Endodermal cell (in vitro differentiated cells): ENCODE results near the gene HOTAIR. TPM values are rescaled to one million over a fixed set of nuclear protein-coding genes. Genes with fewer than 3 reads are reported as not detected.

Experiments used
- DNase-seq: peaks from one replicate; pipeline ENCODE4 v3.0.0-alpha.2; 2017
- H3K27ac ChIP-seq: 2 replicates; pipeline ENCODE4 v1.5.1; 2013; ENCODE audit warnings: mild to moderate bottlenecking, low read depth, low read length, moderate library complexity
- H3K27me3 ChIP-seq: 2 replicates; pipeline ENCODE4 v1.6.1; 2013; ENCODE audit warnings: mild to moderate bottlenecking, low read length, moderate library complexity; ENCODE audit not compliant: insufficient read depth, control insufficient read depth, poor library complexity, severe bottlenecking
- H3K36me3 ChIP-seq: 2 replicates; pipeline ENCODE4 v1.7.0; 2013; ENCODE audit warnings: mild to moderate bottlenecking, low read length, moderate library complexity; ENCODE audit not compliant: control insufficient read depth, insufficient read depth
- H3K4me1 ChIP-seq: one replicate; pipeline ENCODE4 v1.7.0; 2013; ENCODE audit warnings: low read length; ENCODE audit not compliant: control insufficient read depth, insufficient read depth
- H3K4me3 ChIP-seq: 2 replicates; pipeline ENCODE4 v1.5.1; 2013; ENCODE audit warnings: mild to moderate bottlenecking, low read length, moderate library complexity
- H3K9ac ChIP-seq: 2 replicates; pipeline ENCODE4 v1.6.1; 2013; ENCODE audit warnings: mild to moderate bottlenecking, low read length, moderate library complexity; ENCODE audit not compliant: poor library complexity, severe bottlenecking; ENCODE audit errors: extremely low read depth
- H3K9me3 ChIP-seq: 2 replicates; pipeline ENCODE4 v1.6.1; 2013; ENCODE audit warnings: mild to moderate bottlenecking, low read length, moderate library complexity; ENCODE audit not compliant: control insufficient read depth
- H3K27ac Mint-ChIP-seq: 2 replicates; pipeline ENCODE4 v1.8.0; 2020; ENCODE audit warnings: mixed read lengths
- H3K27me3 Mint-ChIP-seq: 2 replicates; pipeline ENCODE4 v1.8.0; 2021; ENCODE audit warnings: mild to moderate bottlenecking, mixed read lengths; ENCODE audit not compliant: insufficient read depth
- H3K36me3 Mint-ChIP-seq: 2 replicates; pipeline ENCODE4 v1.8.0; 2020; ENCODE audit warnings: low read depth, mixed read lengths
- H3K4me1 Mint-ChIP-seq: 2 replicates; pipeline ENCODE4 v1.8.0; 2020; ENCODE audit warnings: mixed read lengths
- H3K4me3 Mint-ChIP-seq: 2 replicates; pipeline ENCODE4 v1.8.0; 2020; ENCODE audit warnings: mild to moderate bottlenecking, moderate library complexity, mixed read lengths
- H3K9me3 Mint-ChIP-seq: 2 replicates; pipeline ENCODE4 v1.8.0; 2020; ENCODE audit warnings: mild to moderate bottlenecking, mixed read lengths
- CTCF ChIP-seq: fragments of 200-600 bp; sonication (generic); conservative IDR thresholded peaks from 2 replicates; pipeline ENCODE4 v1.5.0; 2021; ENCODE audit warnings: antibody characterized with exemption, mild to moderate bottlenecking
- WGBS, 2 experiments: methylation state at CpG; one replicate each; pipeline versions ENCODE4 v1.1.5 to v1.1.7; 2013; ENCODE audit warnings: missing lambda C conversion rate in 2 of 2, mixed read lengths in 1 of 2; ENCODE audit not compliant: insufficient coverage in 1 of 2, insufficient read length in 1 of 2; 5-methylcytosine and 5-hydroxymethylcytosine counted together
- total RNA-seq, 2 donors: library from RNA; stranded (reverse); fragmentation: NEBNext Ultra II Directional in 1 of 2; extraction: Animal tissue kit (Norgen Biotek cat#: 25700) in 1 of 2; gene quantifications; 2 replicates in 1 of 2; 3 replicates in 1 of 2; pipeline ENCODE4 v1.2.1, GENCODE V29; 2021

HOTAIR gene
- total RNA-seq, 2 donors from 2014 or later, result not detected

GRCh38 chr12:53966385-53967133 is 8.2 kb downstream of the HOTAIR start:
- 5 to 7% methylated on average over 29 to 36 of the region's 36 CpGs for WGBS, 2 experiments
- H3K36me3 Mint-ChIP-seq, result no peaks in the 10 kb centered on the region
- no peak overlapping the region for H3K27ac ChIP-seq
- no peak for DNase-seq
- peaks cover 6% of the 10 kb centered on the region for H3K4me1 Mint-ChIP-seq
- no peak overlapping the region for H3K9ac ChIP-seq
- no peaks in the 10 kb centered on the region for H3K9me3 ChIP-seq
- H3K4me1 ChIP-seq, result no peaks in the 10 kb centered on the region
- H3K9me3 Mint-ChIP-seq, result peaks cover 2% of the 10 kb centered on the region
- no peaks in the 10 kb centered on the region for H3K36me3 ChIP-seq
- peak overlapping the region; percentile 16 for H3K4me3 Mint-ChIP-seq
- H3K27me3 ChIP-seq, result peaks cover 100% of the 10 kb centered on the region
- TF ChIP-seq CTCF, result no peak
- no peak overlapping the region for H3K4me3 ChIP-seq
- no peak overlapping the region for H3K27ac Mint-ChIP-seq
- peaks cover 100% of the 10 kb centered on the region for H3K27me3 Mint-ChIP-seq

GRCh38 chr12:53966085-53966384 is 8.7 kb downstream of the HOTAIR start:
- DNase-seq, result peak; percentile 83
- no peaks in the 10 kb centered on the region for H3K36me3 Mint-ChIP-seq

GRCh38 chr12:53965281-53966084 is 9.3 kb downstream of the HOTAIR start:
- peak; percentile 91 for DNase-seq
- Histone ChIP-seq H3K4me3 (no peak overlapping the region), H3K9me3 (no peaks in the 10 kb centered on the region), H3K4me1 (no peaks in the 10 kb centered on the region), H3K9ac (no peak overlapping the region), H3K27ac (no peak overlapping the region), H3K36me3 (no peaks in the 10 kb centered on the region), H3K27me3 (peaks cover 100% of the 10 kb centered on the region)
- H3K4me3 Mint-ChIP-seq, result peak overlapping the region; percentile 16
- TF ChIP-seq CTCF, result no peak
- no peaks in the 10 kb centered on the region for H3K9me3 Mint-ChIP-seq
- H3K36me3 Mint-ChIP-seq, result no peaks in the 10 kb centered on the region
- H3K27me3 Mint-ChIP-seq, result peaks cover 100% of the 10 kb centered on the region
- peaks cover 6% of the 10 kb centered on the region for H3K4me1 Mint-ChIP-seq
- no peak overlapping the region for H3K27ac Mint-ChIP-seq
- WGBS, 2 experiments, result 0 to 3% methylated on average over 6 to 18 of the region's 18 CpGs

More at GRCh38 chr12:53966085-53966384, 8.7 kb downstream of the HOTAIR start:
- Histone ChIP-seq H3K4me3 (no peak overlapping the region), H3K36me3 (no peaks in the 10 kb centered on the region), H3K9ac (no peak overlapping the region), H3K4me1 (no peaks in the 10 kb centered on the region), H3K27me3 (peaks cover 100% of the 10 kb centered on the region), H3K27ac (no peak overlapping the region), H3K9me3 (no peaks in the 10 kb centered on the region)
- Mint-ChIP-seq H3K4me1 (peaks cover 6% of the 10 kb centered on the region), H3K4me3 (peak overlapping the region; percentile 16), H3K27ac (no peak overlapping the region), H3K9me3 (peaks cover under 1% of the 10 kb centered on the region), H3K27me3 (peaks cover 100% of the 10 kb centered on the region)
- no peak for TF ChIP-seq CTCF
- 0 to 2% methylated on average over 3 to 15 of the region's 15 CpGs for WGBS, 2 experiments
